H9 (cell line): Measurements from ENCODE around the gene NAGLU. TPM values are rescaled to one million over a fixed set of nuclear protein-coding genes. Genes with fewer than 3 reads are reported as not detected.
"Not testable (repeated sequence)": the region's sequence is repeated elsewhere in the genome, so short reads cannot be mapped to it uniquely, and the experiment has no call there.

ENCODE experiments used
- DNase-seq: peaks from one replicate; pipeline ENCODE4 v3.0.0-alpha.2; 2017
- H2AFZ ChIP-seq: one replicate; pipeline ENCODE4 v1.6.1; 2013; ENCODE audit warnings: mild to moderate bottlenecking, low read length, control low read depth, moderate library complexity
- H2AK5ac ChIP-seq: 2 replicates; pipeline ENCODE4 v1.6.1; 2013; ENCODE audit warnings: low read length, control low read depth, mixed read lengths; ENCODE audit not compliant: insufficient read length
- H2BK120ac ChIP-seq: one replicate; pipeline ENCODE4 v1.6.1; 2013; ENCODE audit warnings: low read depth, mild to moderate bottlenecking, low read length, control low read depth, inconsistent platforms; ENCODE audit not compliant: poor library complexity, severe bottlenecking
- H2BK12ac ChIP-seq: 2 replicates; pipeline ENCODE4 v1.6.1; 2013; ENCODE audit warnings: low read length, control low read depth, mixed read lengths, low read depth; ENCODE audit not compliant: insufficient read length
- H2BK15ac ChIP-seq: 2 replicates; pipeline ENCODE4 v1.6.1; 2013; ENCODE audit warnings: low read depth, low read length, control low read depth
- H2BK20ac ChIP-seq: one replicate; pipeline ENCODE4 v1.6.1; 2013; ENCODE audit warnings: low read depth, mild to moderate bottlenecking, low read length, control low read depth, inconsistent platforms; ENCODE audit not compliant: poor library complexity, severe bottlenecking
- H2BK5ac ChIP-seq: 2 replicates; pipeline ENCODE4 v1.6.1; 2013; ENCODE audit warnings: low read length, control low read depth, mixed read lengths; ENCODE audit not compliant: insufficient read length
- H3K14ac ChIP-seq: 2 replicates; pipeline ENCODE4 v1.6.1; 2013; ENCODE audit warnings: low read length, control low read depth; ENCODE audit not compliant: insufficient read depth
- H3K18ac ChIP-seq: 2 replicates; pipeline ENCODE4 v1.6.1; 2013; ENCODE audit warnings: low read depth, mild to moderate bottlenecking, mixed read lengths, low read length, control low read depth; ENCODE audit not compliant: insufficient read length
- H3K23ac ChIP-seq: 2 replicates; pipeline ENCODE4 v1.6.1; 2013; ENCODE audit warnings: low read length, control low read depth, mixed read lengths, low read depth; ENCODE audit not compliant: insufficient read length
- H3K23me2 ChIP-seq: 2 replicates; pipeline ENCODE4 v1.6.1; 2013; ENCODE audit warnings: low read depth, mild to moderate bottlenecking, mixed read lengths, low read length, control low read depth; ENCODE audit not compliant: insufficient read length, poor library complexity, severe bottlenecking
- H3K27ac ChIP-seq: 2 replicates; pipeline ENCODE4 v1.5.1; 2013; ENCODE audit warnings: low read length, control low read depth, mixed read lengths, low read depth; ENCODE audit not compliant: insufficient read length
- H3K27me3 ChIP-seq: 2 replicates; pipeline ENCODE4 v1.6.1; 2013; ENCODE audit warnings: low read length, control low read depth, inconsistent platforms; ENCODE audit not compliant: insufficient read depth
- H3K4ac ChIP-seq: 2 replicates; pipeline ENCODE4 v1.6.1; 2013; ENCODE audit warnings: low read depth, mild to moderate bottlenecking, control low read depth, inconsistent platforms, low read length, moderate library complexity
- H3K4me1 ChIP-seq: 2 replicates; pipeline ENCODE4 v1.6.1; 2013; ENCODE audit warnings: low read length, control low read depth, inconsistent platforms; ENCODE audit not compliant: insufficient read depth
- H3K4me2 ChIP-seq: 2 replicates; pipeline ENCODE4 v1.6.1; 2013; ENCODE audit warnings: low read length, control low read depth, mixed read lengths; ENCODE audit not compliant: insufficient read length, insufficient read depth
- H3K56ac ChIP-seq: 2 replicates; pipeline ENCODE4 v1.6.1; 2013; ENCODE audit warnings: low read depth, mild to moderate bottlenecking, mixed read lengths, low read length, control low read depth; ENCODE audit not compliant: insufficient read length
- H3K79me1 ChIP-seq: 2 replicates; pipeline ENCODE4 v1.6.1; 2013; ENCODE audit warnings: low read depth, mild to moderate bottlenecking, moderate library complexity, low read length, control low read depth, inconsistent platforms; ENCODE audit not compliant: insufficient read depth, poor library complexity, severe bottlenecking
- H3K79me2 ChIP-seq: 2 replicates; pipeline ENCODE4 v1.6.1; 2013; ENCODE audit warnings: low read length, control low read depth, inconsistent platforms; ENCODE audit not compliant: insufficient read depth
- H3K9ac ChIP-seq: 2 replicates; pipeline ENCODE4 v1.6.1; 2013; ENCODE audit warnings: low read length, control low read depth, mixed read lengths; ENCODE audit not compliant: insufficient read length; ENCODE audit errors: extremely low read depth
- H3K9me3 ChIP-seq: one replicate; pipeline ENCODE4 v1.6.1; 2013; ENCODE audit warnings: low read depth, low read length, inconsistent platforms; ENCODE audit not compliant: control insufficient read depth
- H3T11ph ChIP-seq: one replicate; pipeline ENCODE4 v1.6.1; 2013; ENCODE audit warnings: mild to moderate bottlenecking, low read length, control low read depth, inconsistent platforms
- H4K20me1 ChIP-seq: one replicate; pipeline ENCODE4 v1.6.1; 2013; ENCODE audit not compliant: control insufficient read depth, insufficient read length, insufficient read depth
- H4K5ac ChIP-seq: 2 replicates; pipeline ENCODE4 v1.6.1; 2013; ENCODE audit warnings: low read depth, mild to moderate bottlenecking, mixed read lengths, low read length, control low read depth; ENCODE audit not compliant: insufficient read length
- H4K8ac ChIP-seq: replicated peaks from 2 replicates; pipeline ENCODE4 v1.6.1; 2013; ENCODE audit warnings: low read length, control low read depth, mixed read lengths, low read depth; ENCODE audit not compliant: insufficient read length
- H4K91ac ChIP-seq: 2 replicates; pipeline ENCODE4 v1.6.1; 2013; ENCODE audit warnings: low read depth, mild to moderate bottlenecking, moderate library complexity, mixed read lengths, low read length, control low read depth; ENCODE audit not compliant: insufficient read length
- H3K27ac Mint-ChIP-seq, 3 experiments: 2 replicates in 2 of 3; 3 replicates in 1 of 3; pipeline ENCODE4 v1.8.0; 2020 to 2021; ENCODE audit warnings: mixed read lengths in 3 of 3, mild to moderate bottlenecking in 1 of 3, moderate library complexity in 1 of 3
- H3K27me3 Mint-ChIP-seq: 2 replicates; pipeline ENCODE4 v1.8.0; 2021; ENCODE audit warnings: low read depth, mild to moderate bottlenecking, moderate library complexity, mixed read lengths
- H3K36me3 Mint-ChIP-seq, 3 experiments: 2 replicates in 2 of 3; 3 replicates in 1 of 3; pipeline ENCODE4 v1.8.0; 2020 to 2021; ENCODE audit warnings: low read depth in 3 of 3, mixed read lengths in 3 of 3; ENCODE audit not compliant: insufficient read depth in 1 of 3
- H3K4me1 Mint-ChIP-seq, 2 experiments: 2 replicates each; pipeline ENCODE4 v1.8.0; 2020; ENCODE audit warnings: mixed read lengths in 2 of 2
- H3K4me3 Mint-ChIP-seq, 2 experiments: 2 replicates in 1 of 2; 3 replicates in 1 of 2; pipeline ENCODE4 v1.8.0; 2020 to 2021; ENCODE audit warnings: mild to moderate bottlenecking in 2 of 2, mixed read lengths in 2 of 2, moderate library complexity in 1 of 2
- H3K9me3 Mint-ChIP-seq, 2 experiments: 2 replicates in 1 of 2; 3 replicates in 1 of 2; pipeline ENCODE4 v1.8.0; 2020; ENCODE audit warnings: mild to moderate bottlenecking in 2 of 2, mixed read lengths in 2 of 2, moderate library complexity in 1 of 2
- CTCF ChIP-seq: fragments of 200-600 bp; sonication (generic); conservative IDR thresholded peaks from 3 replicates; pipeline ENCODE4 v1.8.0; 2021; ENCODE audit warnings: antibody characterized with exemption, mild to moderate bottlenecking
- WGBS: extraction: QIAGEN DNeasy Blood & Tissue Kit; methylation state at CpG from one replicate; pipeline ENCODE4 v1.1.7; 2013; ENCODE audit warnings: missing lambda C conversion rate, low lambda C conversion rate, mixed read lengths; ENCODE audit not compliant: insufficient read length; ENCODE audit errors: extremely low coverage; 5-methylcytosine and 5-hydroxymethylcytosine counted together
- total RNA-seq: library from RNA; stranded (reverse); gene quantifications from 2 replicates; pipeline ENCODE4 v1.2.1, GENCODE V29; 2021

NAGLU gene
- total RNA-seq, 1 experiment from 2014 or later, result 23.5 TPM

- Histone ChIP-seq H3K9ac (no peak overlapping the region), H3K4ac (no peak overlapping the region), H2BK120ac (no peak overlapping the region), H3K4me1 (no peaks in the 10 kb centered on the region), H2BK5ac (no peak overlapping the region), H4K91ac (no peak overlapping the region), H2BK15ac (0 out of 2 replicates have a peak overlapping the region, but pooled peaks have one; percentile 54), H4K8ac (no peak overlapping the region), H3K27me3 (no peaks in the 10 kb centered on the region), H3K4me2 (peak overlapping the region; percentile 49), H3K56ac (no peak overlapping the region), H3T11ph (no peak overlapping the region), H3K23me2 (peaks cover 17% of the 10 kb centered on the region), H3K27ac (no peak overlapping the region), H3K79me1 (no peaks in the 10 kb centered on the region), H3K18ac (peak overlapping the region; percentile 78), H2AK5ac (no peak overlapping the region), H3K9me3 (no peaks in the 10 kb centered on the region), H3K23ac (no peak overlapping the region), H4K20me1 (no peaks in the 10 kb centered on the region), H3K79me2 (no peaks in the 10 kb centered on the region), H2BK12ac (no peak overlapping the region), H3K14ac (no peak overlapping the region), H2BK20ac (no peak overlapping the region), H4K5ac (no peak overlapping the region), H2AFZ (no peak overlapping the region)
- Mint-ChIP-seq H3K4me1 (peaks cover 6 to 22% of the 10 kb centered on the region in 2 experiments), H3K9me3 (no peaks in the 10 kb centered on the region), H3K27me3 (peaks cover 9% of the 10 kb centered on the region; the same call in 1 of the 2 replicates), H3K4me3 (peak overlapping the region; percentile 56 to 70), H3K36me3 (peaks cover 0 to 3% (median 2%) of the 10 kb centered on the region in 3 experiments; a peak in 1 of 7 replicates), H3K27ac (no peak overlapping the region)
- no peak for TF ChIP-seq CTCF
- no peak for DNase-seq
- WGBS, result no CpG with 5 or more reads among the region's 14 CpGs
Observed at GRCh38 chr17:42548993-42549755, 13.1 kb downstream of the NAGLU start.

GRCh38 chr17:42552736-42553135 is 16.7 kb downstream of the NAGLU start, which contains the start of gene HSD17B1:
TSS of gene HSD17B1 (plus strand) at chr17:42552923. CDS start at chr17:42552934, 11 bp downstream.
- not testable (repeated sequence) for H2BK12ac ChIP-seq, H3T11ph ChIP-seq, H3K4me1 ChIP-seq, H3K9ac ChIP-seq, H3K36me3 Mint-ChIP-seq, H3K27ac ChIP-seq, H3K27me3 Mint-ChIP-seq, DNase-seq, H3K23ac ChIP-seq, H4K8ac ChIP-seq, H3K79me1 ChIP-seq, H4K91ac ChIP-seq, H3K14ac ChIP-seq, H3K27me3 ChIP-seq, H4K5ac ChIP-seq, H3K56ac ChIP-seq, H3K9me3 Mint-ChIP-seq, H2BK15ac ChIP-seq, H3K4ac ChIP-seq, H2BK5ac ChIP-seq, H3K18ac ChIP-seq, H4K20me1 ChIP-seq, H2BK120ac ChIP-seq, H3K79me2 ChIP-seq, H3K9me3 ChIP-seq, H2AFZ ChIP-seq, H2BK20ac ChIP-seq, H2AK5ac ChIP-seq
- H3K23me2 ChIP-seq, result peaks cover 20% of the 10 kb centered on the region
- WGBS, result no CpG with 5 or more reads among the region's 15 CpGs
- H3K4me2 ChIP-seq, result peak within 1 kb of the TSS; percentile 43
- Mint-ChIP-seq H3K27ac (peak within 1 kb of the TSS in 2 of 3 experiments; percentile 61 to 77; a peak in 3 of 7 replicates), H3K4me3 (peak within 1 kb of the TSS; percentile 85 to 92), H3K4me1 (peaks cover 14 to 35% of the 10 kb centered on the region in 2 experiments)
